Left renal cortex interstitium (tissue), 4 donors: ENCODE data around the gene MAX. TPM values are rescaled to one million over a fixed set of nuclear protein-coding genes. Genes with fewer than 3 reads are reported as not detected.
A peak's percentile ranks its signal among the peaks of the same experiment; 100 is the strongest.

Experiments
- DNase-seq, 4 donors: peaks; one replicate each; pipeline ENCODE4 v3.0.0-alpha.2; 2013; ENCODE audit warnings: low read depth in 4 of 4, low spot score in 2 of 4, missing footprints in 1 of 4
- polyA plus RNA-seq, 4 donors: library from polyadenylated mRNA; unstranded; fragments of 120-200 nt; gene quantifications; one replicate each; pipeline ENCODE4 v1.2.1, GENCODE V29; 2013; ENCODE audit not compliant: insufficient read length in 4 of 4

Gene MAX, protein sequence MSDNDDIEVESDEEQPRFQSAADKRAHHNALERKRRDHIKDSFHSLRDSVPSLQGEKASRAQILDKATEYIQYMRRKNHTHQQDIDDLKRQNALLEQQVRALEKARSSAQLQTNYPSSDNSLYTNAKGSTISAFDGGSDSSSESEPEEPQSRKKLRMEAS
- 10 to 100 TPM; 54.3 to 64.1 (median 58.7) TPM for polyA plus RNA-seq

DNA sequence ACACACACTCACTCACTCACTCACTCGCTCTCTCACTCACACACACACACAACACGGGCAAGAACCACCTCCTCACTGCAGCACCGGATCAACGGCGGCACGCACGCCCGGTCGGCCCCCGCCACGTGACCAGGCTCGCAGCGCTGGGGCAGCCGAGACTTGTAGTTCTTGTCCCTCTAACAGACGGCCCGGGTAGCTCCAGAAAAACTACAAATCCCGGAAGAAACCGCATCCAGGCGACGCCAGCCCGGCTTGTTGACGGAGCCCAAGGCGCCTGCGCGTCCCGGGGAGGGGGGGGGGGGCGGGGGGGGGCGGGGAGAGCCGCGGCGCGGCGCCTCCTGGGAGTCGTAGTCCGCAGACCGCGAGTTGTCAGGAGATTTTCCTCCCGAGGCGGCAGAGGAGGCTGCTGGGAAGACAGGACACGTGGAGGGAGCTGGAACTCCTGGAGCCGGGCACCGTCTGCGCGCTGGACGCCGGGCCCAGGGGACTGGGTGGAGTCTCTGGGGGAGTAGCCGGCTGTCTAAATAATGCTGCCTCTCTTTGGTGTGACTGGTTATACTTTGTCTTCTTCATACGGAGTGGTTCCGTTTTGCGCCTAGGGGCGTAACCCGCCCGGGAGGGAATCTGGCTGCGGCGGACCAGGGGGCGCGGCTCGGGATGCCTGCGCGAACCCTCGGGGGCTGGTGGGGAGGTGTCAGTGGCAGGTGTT lies at the start of gene MAX:
Gene MAX, minus strand, starts transcription at position 77 of the 709 bp plus-strand sequence. CDS start 178 bp downstream, outside the sequence.
- DNase-seq: peak; percentile 83 to 96 (median 90)

DNA sequence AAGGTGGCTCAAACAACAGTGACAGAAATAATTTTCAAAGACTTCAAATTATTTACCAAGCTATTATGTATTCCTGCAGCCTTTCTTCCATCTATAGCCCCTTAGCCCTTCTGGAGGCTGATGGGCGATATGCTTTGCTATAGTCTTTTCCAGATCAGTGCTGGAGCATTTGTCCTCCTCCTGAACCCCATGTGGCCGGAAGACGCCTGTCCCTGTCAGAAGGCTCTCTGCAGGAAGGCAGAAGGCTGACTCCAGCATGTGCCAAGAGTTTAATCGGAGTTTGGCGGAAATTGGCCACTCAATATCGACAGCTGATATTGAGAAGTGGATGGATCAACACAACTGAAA lies 49.3 kb upstream of the MAX start:
- no peak for DNase-seq

GRCh38 chr14:65150898-65151608 lies 48.7 kb upstream of the MAX start:
- no peak for DNase-seq

GRCh38 chr14:65149116-65149515 lies 46.8 kb upstream of the MAX start:
- DNase-seq: no peak

- DNase-seq: no peak
Measured at GRCh38 chr14:65144170-65144569, 41.9 kb upstream of the MAX start.

DNA sequence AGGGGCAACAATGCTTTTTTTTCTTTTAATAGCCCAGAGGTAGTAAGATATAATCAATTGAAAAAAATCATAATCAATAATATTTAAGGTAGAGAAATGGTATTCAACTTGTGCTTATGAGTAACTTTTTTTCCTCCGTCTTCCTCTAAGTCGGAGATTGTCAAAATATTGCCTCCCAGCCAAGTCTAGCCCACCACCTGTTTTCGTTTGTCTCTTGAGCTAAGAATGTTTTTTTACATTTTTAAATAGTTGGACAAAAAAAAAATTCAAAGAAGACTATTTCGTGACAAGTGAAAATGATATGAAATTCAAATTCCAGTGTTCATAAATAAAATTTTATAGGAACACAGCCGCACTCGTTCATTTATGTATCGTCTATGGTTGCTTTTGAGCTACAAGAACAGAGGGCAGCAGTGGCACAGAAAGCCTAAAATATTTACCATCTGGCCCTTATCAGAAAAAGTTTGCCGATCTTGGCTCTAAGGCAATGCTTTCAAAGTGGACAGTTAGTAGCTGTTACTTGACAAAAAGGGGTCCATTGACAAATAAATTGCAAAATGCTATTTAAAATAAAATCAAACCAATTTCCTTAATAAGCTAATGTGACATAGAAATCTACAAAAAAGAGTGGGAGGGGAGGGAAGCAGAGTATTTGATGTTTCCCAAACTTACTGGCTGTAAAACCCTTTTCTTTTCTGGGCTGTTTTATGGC lies 40.8 kb upstream of the MAX start:
- DNase-seq: no peak

DNA sequence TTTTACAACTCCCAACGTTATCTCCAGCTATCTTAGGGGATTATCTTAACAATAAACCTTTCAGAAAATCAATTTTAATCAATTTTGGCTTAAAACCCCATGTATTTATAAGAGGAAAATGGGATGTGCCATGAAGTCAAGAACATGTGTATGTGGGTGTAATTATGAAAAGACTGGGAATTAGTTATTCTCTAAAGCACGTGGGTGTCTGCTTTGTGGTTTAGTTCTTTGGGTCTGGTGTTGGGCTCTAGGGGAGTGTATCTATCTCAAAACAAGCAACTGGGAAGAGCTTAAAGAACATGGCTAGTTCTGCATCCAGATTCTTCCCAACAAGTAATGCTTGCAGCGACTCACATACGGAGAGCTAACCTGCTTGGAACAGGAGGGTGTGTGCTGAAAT lies 40.1 kb upstream of the MAX start:
- DNase-seq: no peak

GRCh38 chr14:65141523-65141922 lies 39.2 kb upstream of the MAX start:
- no peak for DNase-seq

DNA sequence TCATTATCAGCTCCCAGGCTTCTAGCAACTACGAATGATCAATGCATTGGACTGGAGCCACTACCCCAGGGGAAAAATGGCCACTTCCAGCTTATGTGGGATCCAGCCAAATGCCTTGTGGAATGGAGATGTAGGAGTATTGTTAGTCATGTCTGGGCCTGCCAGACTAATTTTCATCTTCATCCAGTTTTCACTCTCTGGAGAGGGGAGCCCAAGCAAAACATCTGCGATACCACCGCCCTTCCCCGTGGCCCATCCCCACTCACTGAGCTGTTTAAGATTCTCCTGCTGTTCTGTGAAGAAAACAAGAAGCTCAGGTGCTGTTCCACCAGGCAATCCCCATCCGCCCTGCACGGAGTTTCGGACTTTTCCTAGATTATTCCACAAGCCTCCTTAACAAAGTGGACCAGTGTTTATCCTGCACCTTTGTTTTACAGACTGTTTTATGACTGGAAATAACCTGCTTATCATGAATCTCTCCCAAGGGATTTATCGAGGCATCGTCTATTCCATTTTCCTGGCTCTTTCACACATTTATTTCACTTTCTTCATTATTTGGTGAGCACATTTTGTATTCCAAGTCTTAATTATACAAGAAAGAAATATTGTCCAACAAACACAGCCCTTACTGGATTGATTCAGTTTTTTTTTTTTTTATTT lies 35.5 kb upstream of the MAX start:
- no peak for DNase-seq

DNA sequence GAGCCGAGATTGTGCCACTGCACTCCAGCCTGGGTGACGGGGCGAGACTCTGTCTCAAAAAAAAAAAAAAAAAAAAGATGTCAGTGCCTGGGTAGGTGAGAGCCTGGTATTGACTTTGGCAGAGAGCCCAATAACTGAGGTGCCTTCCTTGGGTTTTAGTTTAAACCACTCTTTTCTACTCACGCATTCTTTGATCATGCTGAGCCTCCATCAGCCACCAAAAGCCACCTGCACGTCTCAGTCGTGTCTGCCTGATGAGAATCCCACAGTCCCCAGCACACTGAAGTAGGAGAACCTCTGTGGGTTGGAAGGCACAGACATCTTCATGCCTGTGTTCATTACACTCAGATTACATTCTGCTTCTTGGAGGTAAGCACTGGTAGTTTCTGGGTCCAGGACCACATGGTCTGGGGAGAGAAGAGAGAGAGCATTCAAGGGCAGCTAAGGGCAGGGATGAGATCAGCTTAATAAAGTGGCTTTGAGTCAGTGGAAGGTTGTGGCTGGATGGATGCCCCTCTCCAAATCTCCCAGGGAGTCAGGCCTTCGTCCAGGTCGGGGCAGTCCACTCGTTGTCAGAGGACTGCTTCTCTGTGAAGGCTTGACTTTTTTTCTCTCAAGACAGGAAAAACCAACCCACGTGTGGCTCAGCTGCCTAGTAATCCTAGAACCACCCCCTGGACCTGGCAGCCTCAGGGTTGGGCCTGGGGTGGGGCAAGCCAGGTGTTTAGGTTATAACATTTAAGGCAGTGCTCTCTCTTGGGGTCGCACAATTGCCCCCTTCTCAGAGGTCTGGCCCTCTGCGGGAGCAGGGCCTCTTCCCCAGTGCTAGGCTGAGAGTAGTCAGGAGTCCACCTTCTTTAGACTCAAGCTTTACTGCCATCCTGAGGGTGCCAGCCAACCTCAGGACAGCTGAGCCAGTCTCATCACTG lies 32.6 kb upstream of the MAX start:
- DNase-seq: no peak

DNA sequence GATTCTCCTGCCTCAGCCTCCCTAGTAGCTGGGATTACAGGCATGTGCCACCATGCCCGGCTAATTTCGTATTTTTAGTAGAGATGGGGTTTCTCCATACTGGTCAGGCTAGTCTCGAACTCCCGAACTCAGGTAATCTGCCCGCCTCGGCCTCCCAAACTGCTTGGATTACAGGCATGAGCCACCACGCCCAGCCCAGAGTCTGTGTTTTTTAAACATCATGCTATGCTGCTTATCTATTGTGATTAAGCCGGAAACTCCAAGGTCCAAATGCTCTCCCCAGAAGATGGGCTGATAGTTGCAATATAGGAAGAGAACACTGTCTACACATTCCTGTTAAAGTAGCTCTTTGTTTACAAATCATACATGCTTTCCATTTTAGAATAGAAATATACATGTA lies 30.5 kb upstream of the MAX start:
- DNase-seq: no peak

- no peak for DNase-seq
Measured at GRCh38 chr14:65131301-65131701, 29.0 kb upstream of the MAX start.

- DNase-seq: no peak
Measured at GRCh38 chr14:65128096-65128495, 25.8 kb upstream of the MAX start.

GRCh38 chr14:65117769-65118745 lies 15.7 kb upstream of the MAX start:
- no peak for DNase-seq

- no peak for DNase-seq
Measured at GRCh38 chr14:65115615-65116014, 13.3 kb upstream of the MAX start.

- no peak for DNase-seq
Measured at GRCh38 chr14:65110525-65110924, 8.2 kb upstream of the MAX start.

GRCh38 chr14:65109357-65109756 lies 7.0 kb upstream of the MAX start:
- DNase-seq: no peak

DNA sequence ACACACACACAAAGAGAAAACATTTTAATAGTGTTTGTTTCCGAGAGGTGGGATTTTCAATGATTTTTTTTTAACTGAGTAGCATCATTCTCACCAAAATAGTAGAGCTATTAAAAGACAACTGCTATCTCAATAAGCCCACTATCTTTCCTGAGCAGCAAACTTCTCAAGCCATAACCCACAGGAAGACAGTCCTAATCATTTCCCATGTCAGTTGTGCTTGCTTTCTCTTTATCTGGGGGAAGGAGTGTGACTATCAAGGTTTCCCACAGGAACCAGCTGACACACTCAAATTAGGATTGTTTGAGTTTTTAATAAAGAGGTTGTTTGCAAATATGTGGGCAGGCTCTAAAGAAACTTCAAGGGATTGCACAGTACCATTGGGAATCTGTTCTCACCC lies 4.9 kb upstream of the MAX start:
- DNase-seq: no peak

- DNase-seq: no peak
Measured at GRCh38 chr14:65106736-65107135, 4.4 kb upstream of the MAX start.
